Left colon (tissue), 2 donors: ENCODE results near the gene FIP1L1. TPM values are rescaled to one million over a fixed set of nuclear protein-coding genes. Genes with fewer than 3 reads are reported as not detected.
"Not testable (repeated sequence)": the region's sequence is repeated elsewhere in the genome, so short reads cannot be mapped to it uniquely, and the experiment has no call there.

ENCODE experiments used
- ATAC-seq: fragments of 200-7000 bp; cut with Tn5 transposase; one replicate; pipeline ENCODE4 v1.9.1; 2020; ENCODE audit warnings: mild to moderate bottlenecking, moderate library complexity
- DNase-seq, 2 donors: peaks; one replicate each; pipeline ENCODE4 v3.0.0-alpha.2; 2020
- intact Hi-C, 2 donors: fragments of 100-400 bp; cut with DNase I in 1 of 2; cut with micrococcal nuclease in 1 of 2; formaldehyde crosslinking; loops; one replicate each; pipeline versions ENCODE4 v1.11.2 to v1.14.0; 2022; cut with DNase I, micrococcal nuclease
- long read RNA-seq: library from polyadenylated mRNA; unstranded; transcript quantifications from one replicate; pipeline ENCODE4 v2.0.0, GENCODE V29; 2021
- total RNA-seq, 2 donors: library from RNA; stranded (reverse); fragmentation: NEBNext Ultra II Directional; extraction: Animal tissue kit (Norgen Biotek cat#: 25700); gene quantifications; one replicate each; pipeline ENCODE4 v1.2.1, GENCODE V29; 2021
- donor health status: DM: no; HTN: no; CAD: no.
- donor health status: DM: yes; HTN: yes; CAD: no.

FIP1L1 gene
- total RNA-seq = 10 to 100 TPM; 38.7 to 44.7 TPM
- long read RNA-seq, transcript FIP1L1-202 (18 exons, 2,198 nt) = major isoform, 8 of 67 reads
- long read RNA-seq, partial matches to known transcripts = 6 of 67 reads
- long read RNA-seq, other reads (novel, unspliced or antisense) = 50 of 67 reads

GRCh38 chr4:53377319-53378170, at the start of gene FIP1L1:
Gene FIP1L1 (plus strand): TSS chr4:53377641. CDS start chr4:53377839, 198 bp downstream.
- DNase-seq = peak; percentile 94 to 98
- intact Hi-C loops = loop anchor here in 1 of 2 donors (5.0 kb wide), 1 partner anchor 330 kb away; no protein-coding TSS in a partner anchor
- peak; percentile 97 for ATAC-seq

GRCh38 chr4:53334916-53335315, 42.5 kb upstream of the FIP1L1 start:
- intact Hi-C loops, ATAC-seq, DNase-seq: not testable (repeated sequence)

GRCh38 chr4:53340145-53340544, 37.3 kb upstream of the FIP1L1 start:
- DNase-seq, intact Hi-C loops, ATAC-seq: not testable (repeated sequence)

- ATAC-seq, intact Hi-C loops, DNase-seq: not testable (repeated sequence)
These were observed 31.0 kb upstream of the FIP1L1 start for GRCh38 chr4:53346392-53346791.

GRCh38 chr4:53346920-53347852, 30.3 kb upstream of the FIP1L1 start:
- ATAC-seq = no peak
- intact Hi-C loops = no loop called here
- no peak for DNase-seq

- intact Hi-C loops = no loop called here
- no peak for ATAC-seq
- DNase-seq = no peak
These were observed 29.4 kb upstream of the FIP1L1 start for GRCh38 chr4:53348046-53348445.

GRCh38 chr4:53349091-53349491, 28.4 kb upstream of the FIP1L1 start:
- intact Hi-C loops = no loop called here

GRCh38 chr4:53354012-53354722, 23.3 kb upstream of the FIP1L1 start:
- intact Hi-C loops = no loop called here
- DNase-seq = no peak
- ATAC-seq = no peak

More at GRCh38 chr4:53349091-53349491, 28.4 kb upstream of the FIP1L1 start:
- ATAC-seq = no peak
- no peak for DNase-seq

- DNase-seq = no peak
- no peak for ATAC-seq
- intact Hi-C loops = no loop called here
These were observed 21.4 kb upstream of the FIP1L1 start for GRCh38 chr4:53355930-53356521.

- intact Hi-C loops = no loop called here
- no peak for DNase-seq
These were observed 16.0 kb upstream of the FIP1L1 start for GRCh38 chr4:53361451-53361850.

GRCh38 chr4:53362093-53362492, 15.3 kb upstream of the FIP1L1 start:
- DNase-seq (no peak), ATAC-seq (no peak)
- intact Hi-C loops = no loop called here

More at GRCh38 chr4:53361451-53361850, 16.0 kb upstream of the FIP1L1 start:
- no peak for ATAC-seq

GRCh38 chr4:53364624-53365023, 12.8 kb upstream of the FIP1L1 start:
- intact Hi-C loops = no loop called here
- no peak for ATAC-seq
- no peak for DNase-seq

- intact Hi-C loops = no loop called here
- DNase-seq (peak; percentile 23 to 31), ATAC-seq (peak; percentile 34)
These were observed 12.3 kb upstream of the FIP1L1 start for GRCh38 chr4:53365121-53365485.

- intact Hi-C loops = no loop called here
- ATAC-seq (peak; percentile 100), DNase-seq (peak; percentile 98 to 99)
These were observed 11.7 kb upstream of the FIP1L1 start, which contains the start of gene SCFD2 for GRCh38 chr4:53365486-53366300. Gene SCFD2 (minus strand): TSS chr4:53366061.

- no peak for ATAC-seq
- no peak for DNase-seq
- intact Hi-C loops = no loop called here
These were observed 11.1 kb upstream of the FIP1L1 start for GRCh38 chr4:53366301-53366716.

GRCh38 chr4:53367721-53368120, 9.7 kb upstream of the FIP1L1 start:
- intact Hi-C loops = no loop called here
- ATAC-seq (no peak), DNase-seq (no peak)

- DNase-seq = no peak
- ATAC-seq = no peak
- intact Hi-C loops = no loop called here
These were observed 6.4 kb upstream of the FIP1L1 start for GRCh38 chr4:53371049-53371448.
